NCI-H1048 (cell line): Measurements from ENCODE around the gene SNAPC4.
"Not testable (repeated sequence)": the region's sequence is repeated elsewhere in the genome, so short reads cannot be mapped to it uniquely, and the experiment has no call there.

Experiments used
- DNase-seq: peaks from one replicate; lab custom pipeline; 2025; lab: John Stamatoyannopoulos, UW

SNAPC4 gene

DNA sequence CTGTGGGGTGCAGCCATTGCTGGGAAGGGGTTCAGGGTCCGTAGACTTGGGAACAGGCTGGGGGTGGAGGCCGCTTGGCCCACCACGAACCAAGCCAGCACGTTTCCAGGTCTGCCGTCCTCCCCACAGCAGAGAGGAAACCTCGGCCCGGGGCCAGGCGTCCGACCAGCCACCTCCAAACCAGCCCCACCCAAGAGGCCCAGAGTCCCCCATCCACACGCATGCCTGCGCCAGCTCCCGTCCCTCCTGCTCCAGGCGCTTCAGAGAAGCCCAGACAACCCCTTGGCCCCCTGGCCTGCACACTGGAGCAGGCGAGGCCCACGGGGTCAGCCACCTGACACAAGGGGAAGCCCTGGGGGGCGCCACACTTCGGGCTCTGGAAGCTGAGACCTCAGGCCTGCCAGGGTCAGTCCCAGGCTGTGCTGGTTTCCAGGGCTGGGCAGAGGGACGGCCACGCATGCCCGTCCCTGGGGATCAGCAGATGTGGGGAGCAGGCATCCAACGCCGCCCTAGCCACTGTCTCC is 42.7 kb downstream of the SNAPC4 start:
- no peak for DNase-seq

DNA sequence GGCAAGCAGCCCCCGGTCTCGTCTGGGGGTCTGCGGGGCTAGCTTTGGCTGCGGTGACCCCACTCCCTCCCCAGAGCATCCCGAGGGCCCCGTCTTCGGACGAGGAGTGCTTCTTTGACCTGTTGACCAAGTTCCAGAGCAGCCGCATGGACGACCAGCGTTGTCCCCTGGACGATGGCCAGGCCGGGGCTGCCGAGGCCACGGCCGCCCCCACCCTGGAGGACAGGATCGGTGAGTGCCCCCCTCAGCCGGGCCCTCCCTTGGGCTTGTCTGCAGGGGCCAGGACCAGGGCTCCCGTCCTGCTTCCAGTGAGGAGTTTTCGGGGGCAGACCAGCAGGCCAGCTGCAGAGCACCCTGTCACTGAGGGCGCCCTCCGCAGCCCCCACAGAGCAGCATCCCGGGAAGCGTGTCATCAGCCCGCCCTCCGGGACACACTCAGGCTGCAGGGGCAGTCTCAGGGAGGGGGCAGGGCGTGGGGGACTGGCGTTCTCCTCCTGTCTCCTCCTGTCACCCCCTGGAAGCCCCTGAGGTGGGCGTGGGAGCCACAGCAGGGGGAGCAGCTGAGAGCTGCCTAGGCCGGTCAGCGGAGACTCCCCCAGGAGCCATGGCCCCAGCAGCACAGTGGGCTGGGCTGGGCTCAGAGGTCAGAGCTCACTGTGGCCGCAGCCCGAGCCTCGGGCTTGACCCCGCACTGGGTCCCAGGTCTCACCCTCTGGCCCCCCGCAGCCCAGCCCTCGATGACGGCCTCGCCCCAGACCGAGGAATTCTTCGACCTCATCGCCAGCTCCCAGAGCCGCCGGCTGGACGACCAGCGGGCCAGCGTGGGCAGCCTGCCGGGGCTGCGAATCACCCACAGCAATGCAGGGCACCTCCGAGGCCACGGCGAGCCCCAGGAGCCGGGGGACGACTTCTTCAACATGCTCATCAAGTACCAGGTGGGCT is 44.1 kb downstream of the SNAPC4 start:
- DNase-seq: no peak

DNA sequence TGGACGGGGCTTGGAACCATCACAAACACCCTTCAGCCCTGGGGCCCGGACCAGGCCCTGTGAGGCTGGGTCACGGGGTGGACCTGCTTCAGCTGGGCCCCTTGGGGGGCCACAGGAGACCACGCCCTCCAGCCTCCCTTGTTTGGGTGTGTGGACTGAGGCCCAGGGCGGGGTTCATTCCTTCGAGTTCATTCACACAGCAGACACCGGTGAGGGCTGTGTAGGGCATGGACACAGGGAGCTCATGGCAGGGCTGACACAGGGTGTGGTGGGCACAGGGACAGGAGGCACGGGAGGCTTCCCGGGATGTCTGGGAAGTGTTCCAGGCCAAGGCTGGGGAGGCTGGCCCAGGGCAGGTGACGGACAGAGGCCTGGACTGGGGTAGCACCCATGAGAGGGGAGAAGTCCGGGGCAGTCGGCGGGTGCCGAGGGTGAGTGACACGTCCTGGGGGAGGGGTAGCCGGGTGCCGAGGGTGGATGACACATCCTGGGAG is 45.3 kb downstream of the SNAPC4 start:
- no peak for DNase-seq

DNA sequence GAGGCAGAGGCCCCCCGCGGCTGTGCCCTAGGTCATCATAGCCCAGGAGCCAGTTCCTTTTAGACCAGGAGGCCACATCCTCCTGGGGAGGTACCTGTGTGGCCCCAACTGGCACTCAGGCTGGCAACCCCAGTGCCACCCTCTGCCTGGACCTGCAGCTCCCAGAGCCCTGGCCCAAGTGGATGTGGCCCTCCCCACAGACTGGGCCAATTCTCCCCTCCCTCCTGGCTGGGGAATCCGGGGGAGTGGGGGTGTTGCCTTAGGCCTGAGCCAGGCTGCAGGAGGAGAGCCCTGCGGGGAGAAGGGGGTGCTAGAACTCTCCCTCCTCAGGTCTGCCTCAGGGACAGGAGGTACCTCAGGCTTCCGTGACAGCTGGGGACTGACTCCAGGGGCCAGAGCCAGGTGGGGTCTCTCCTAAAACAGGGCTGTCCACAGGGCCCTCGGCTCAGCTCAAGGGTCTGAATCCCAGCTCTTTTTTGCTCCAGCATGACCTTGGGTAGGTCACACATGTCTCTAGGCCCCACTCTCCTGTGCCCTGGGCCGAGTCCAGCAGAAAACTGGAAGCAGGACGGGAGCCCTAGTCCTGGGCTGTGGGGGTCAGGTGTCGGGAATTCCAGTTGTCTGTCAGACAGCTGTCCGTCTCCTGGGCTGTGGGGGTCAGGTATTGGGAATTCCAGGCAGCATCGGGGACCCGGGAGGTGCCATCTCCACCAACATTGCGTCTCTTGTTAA is 46.0 kb downstream of the SNAPC4 start:
- DNase-seq: no peak

DNA sequence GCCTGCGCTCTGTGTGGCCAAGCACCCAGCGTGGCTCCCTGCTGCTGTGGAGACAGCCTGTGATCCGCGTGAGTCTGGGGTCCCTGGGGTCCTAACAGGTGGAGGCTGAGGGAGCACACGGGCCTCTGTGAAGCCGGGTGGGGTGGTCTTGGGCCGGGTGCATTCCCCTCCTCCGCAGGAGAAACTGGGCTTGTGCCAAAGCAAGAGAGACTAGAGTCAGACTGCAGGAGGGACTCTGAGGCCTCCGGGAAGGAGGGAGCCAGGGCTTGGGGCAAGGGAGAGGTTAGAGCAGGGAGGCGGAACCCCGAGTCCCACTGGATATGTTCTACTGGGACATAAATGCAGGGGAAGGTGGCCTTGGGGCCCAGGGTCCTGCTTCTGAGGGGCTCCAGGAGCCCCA is 46.9 kb downstream of the SNAPC4 start:
- DNase-seq: no peak

DNA sequence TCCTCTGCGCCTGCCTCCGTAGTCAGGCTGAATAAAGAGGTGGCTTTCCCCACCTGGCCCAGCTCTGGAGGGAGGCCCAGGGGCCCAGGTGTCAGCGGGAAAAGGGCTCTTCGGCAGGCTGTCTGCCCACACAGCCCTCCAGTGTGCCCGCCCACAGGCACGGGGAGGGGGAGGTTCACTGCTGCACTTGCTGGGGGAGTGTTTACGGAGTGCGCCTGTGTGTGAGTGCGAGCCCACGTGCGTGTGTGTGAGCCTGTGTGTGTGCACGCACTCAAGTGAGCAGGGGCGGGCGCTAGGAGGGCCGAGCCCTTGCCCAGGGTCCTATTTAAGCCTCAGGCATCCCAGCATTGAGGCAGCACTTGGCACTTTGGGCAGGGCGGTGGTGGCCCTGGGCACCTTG is 47.3 kb downstream of the SNAPC4 start:
- no peak for DNase-seq

DNA sequence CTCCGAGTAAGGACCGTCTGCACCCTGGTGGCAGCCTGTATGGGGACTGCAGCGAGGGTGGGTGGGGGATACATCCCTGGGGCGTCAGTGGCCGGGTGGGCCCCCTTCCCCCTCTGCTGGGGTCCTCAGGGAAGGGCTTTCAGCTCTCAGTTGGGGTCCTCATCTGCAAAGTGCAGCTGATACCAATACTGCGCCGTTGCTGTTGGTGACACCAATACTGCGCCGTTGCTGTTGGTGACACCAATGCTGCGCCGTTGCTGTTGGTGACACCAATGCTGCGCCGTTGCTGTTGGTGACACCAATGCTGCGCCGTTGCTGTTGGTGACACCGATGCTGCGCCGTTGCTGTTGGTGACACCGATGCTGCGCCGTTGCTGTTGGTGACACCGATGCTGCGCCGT is 48.1 kb downstream of the SNAPC4 start:
- not testable (repeated sequence) for DNase-seq

DNA sequence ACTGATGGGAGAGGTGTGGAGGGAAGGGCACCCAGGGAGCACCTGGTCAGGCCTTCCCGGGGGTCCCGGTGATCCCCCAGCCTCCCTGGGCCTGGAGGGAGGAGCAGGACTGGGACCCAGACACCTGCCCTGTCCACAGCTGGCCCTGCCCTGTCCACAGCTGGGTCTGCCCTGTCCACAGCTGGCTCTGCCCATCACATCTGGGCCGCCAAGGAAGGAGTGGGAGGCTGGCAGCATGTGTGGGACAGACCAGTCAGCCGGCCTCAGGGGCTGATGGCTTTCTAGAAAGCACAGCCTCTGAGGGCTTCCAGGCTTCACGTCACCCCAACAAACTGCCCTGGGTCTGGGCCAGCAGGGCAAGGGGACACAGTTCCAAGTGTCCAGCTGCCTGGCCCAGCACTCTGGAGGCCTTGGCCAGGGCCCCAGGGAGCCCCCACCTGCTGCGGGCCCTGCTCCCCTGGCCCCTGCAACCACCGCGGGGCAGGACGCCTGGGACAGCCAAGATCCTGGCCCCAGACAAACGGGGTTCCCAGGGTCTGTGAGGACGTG is 48.6 kb downstream of the SNAPC4 start:
- DNase-seq: no peak
